ENCODE results near the gene DOCK2.

DOCK2 gene

GRCh38 chr5:169953196-169953595 lies 316.1 kb downstream of the DOCK2 start:
- peak; percentile 55 to 85 (median 82) for DNase-seq

GRCh38 chr5:169954786-169955185 lies 317.7 kb downstream of the DOCK2 start:
- DNase-seq, result no peak

- DNase-seq, result no peak
Measured at GRCh38 chr5:169956126-169956525, 319.1 kb downstream of the DOCK2 start.

- no peak for DNase-seq
Measured at GRCh38 chr5:169956756-169957155, 319.7 kb downstream of the DOCK2 start.

- no peak for DNase-seq
Measured at GRCh38 chr5:169958278-169958677, 321.2 kb downstream of the DOCK2 start.

- DNase-seq, result no peak
Measured at GRCh38 chr5:169960659-169961058, 323.6 kb downstream of the DOCK2 start.

- no peak for DNase-seq
Measured at GRCh38 chr5:169964246-169964645, 327.2 kb downstream of the DOCK2 start.

- DNase-seq, result peak; percentile 61 to 65 (median 65)
Measured at GRCh38 chr5:169970339-169970738, 333.3 kb downstream of the DOCK2 start.

GRCh38 chr5:169970911-169971765 lies 334.1 kb downstream of the DOCK2 start:
- peak; percentile 39 to 79 (median 61) for DNase-seq

GRCh38 chr5:169971780-169972179 lies 334.7 kb downstream of the DOCK2 start:
- no peak for DNase-seq

GRCh38 chr5:169973056-169973455 lies 336.0 kb downstream of the DOCK2 start:
- no peak for DNase-seq

- no peak for DNase-seq
Measured at GRCh38 chr5:169974121-169974770, 337.2 kb downstream of the DOCK2 start.

- no peak for DNase-seq
Measured at GRCh38 chr5:169978714-169979113, 341.6 kb downstream of the DOCK2 start.

- no peak for DNase-seq
Measured at GRCh38 chr5:169979871-169980270, 342.8 kb downstream of the DOCK2 start.

GRCh38 chr5:169980418-169981053 lies 343.5 kb downstream of the DOCK2 start, which contains the start of gene INSYN2B:
TSS of gene INSYN2B (minus strand) at chr5:169980495. CDS start at chr5:169883898, 96,597 bp downstream.
- DNase-seq, result peak; percentile 58 to 74 (median 68)

- DNase-seq, result no peak
Measured at GRCh38 chr5:169988206-169988605, 351.1 kb downstream of the DOCK2 start.

- no peak for DNase-seq
Measured at GRCh38 chr5:169988947-169989346, 351.9 kb downstream of the DOCK2 start.

GRCh38 chr5:169989365-169989764 lies 352.3 kb downstream of the DOCK2 start:
- DNase-seq, result no peak

- no peak for DNase-seq
Measured at GRCh38 chr5:169991115-169991869, 354.2 kb downstream of the DOCK2 start.

- no peak for DNase-seq
Measured at GRCh38 chr5:169992789-169993484, 355.9 kb downstream of the DOCK2 start.

- no peak for DNase-seq
Measured at GRCh38 chr5:169993485-169993790, 356.4 kb downstream of the DOCK2 start.

- peak; percentile 85 to 96 (median 87) for DNase-seq
Measured at GRCh38 chr5:169997798-169998197, 360.7 kb downstream of the DOCK2 start.
